Calu3 (cell line): ENCODE results near the gene NIPAL3. TPM values are rescaled to one million over a fixed set of nuclear protein-coding genes. Genes with fewer than 3 reads are reported as not detected.

ENCODE experiments used
- BruUV-seq: library from RNA; stranded (reverse); fragments of 400-500 nt; replicated peaks from 2 replicates; lab custom pipeline; 2021; lab: Mats Ljungman, UMichigan
- CTCF ChIA-PET: fragments of 300-600 bp; sonication (Branson Sonifier 250); formaldehyde crosslinking; loops from one replicate; lab custom pipeline; 2022; ENCODE audit warnings: antibody characterized with exemption; lab: Charles Lee
- DNase-seq: peaks from one replicate; pipeline ENCODE4 v3.0.0; 2022
- H3K27ac Mint-ChIP-seq: one replicate; pipeline ENCODE4 v1.8.0; 2022; ENCODE audit warnings: mixed read lengths; ENCODE audit not compliant: unreplicated experiment
- H3K27me3 Mint-ChIP-seq: one replicate; pipeline ENCODE4 v1.8.0; 2022; ENCODE audit warnings: mixed read lengths; ENCODE audit not compliant: unreplicated experiment
- H3K36me3 Mint-ChIP-seq: one replicate; pipeline ENCODE4 v1.8.0; 2022; ENCODE audit warnings: mild to moderate bottlenecking, moderate library complexity, mixed read lengths; ENCODE audit not compliant: insufficient read depth, unreplicated experiment
- H3K4me1 Mint-ChIP-seq: one replicate; pipeline ENCODE4 v1.8.0; 2022; ENCODE audit warnings: mild to moderate bottlenecking, low read depth, mixed read lengths; ENCODE audit not compliant: unreplicated experiment
- H3K4me3 Mint-ChIP-seq: one replicate; pipeline ENCODE4 v1.8.0; 2022; ENCODE audit warnings: mild to moderate bottlenecking, low read depth, moderate library complexity, mixed read lengths; ENCODE audit not compliant: unreplicated experiment
- H3K9me3 Mint-ChIP-seq: one replicate; pipeline ENCODE4 v1.8.0; 2022; ENCODE audit warnings: low read depth, mixed read lengths; ENCODE audit not compliant: unreplicated experiment
- CTCF ChIP-seq: fragments of 200-600 bp; IDR thresholded peaks from one replicate; pipeline ENCODE4 v1.8.0; 2022; ENCODE audit warnings: antibody characterized with exemption; ENCODE audit not compliant: unreplicated experiment
- intact Hi-C: fragments of 100-400 bp; cut with micrococcal nuclease; formaldehyde crosslinking; loops from one replicate; pipeline ENCODE4 v1.10.0; 2022; ENCODE audit not compliant: unreplicated experiment
- total RNA-seq: library from RNA; stranded (reverse); gene quantifications from 2 replicates; pipeline ENCODE4 v1.2.3, GENCODE V29; 2022

Gene NIPAL3
- total RNA-seq, 1 experiment from 2014 or later, result 28.8 TPM

GRCh38 chr1:24393892-24394291, 21.7 kb upstream of the NIPAL3 start:
- BruUV-seq, result no TSS peak
- H3K4me1 Mint-ChIP-seq, result peaks cover 31% of the 10 kb centered on the region
- TF ChIP-seq CTCF, result no peak
- H3K36me3 Mint-ChIP-seq, result peaks cover 17% of the 10 kb centered on the region
- H3K4me3 Mint-ChIP-seq, result no peak overlapping the region
- no peaks in the 10 kb centered on the region for H3K9me3 Mint-ChIP-seq
- H3K27ac Mint-ChIP-seq, result no peak overlapping the region
- CTCF ChIA-PET, result interaction anchor here (4.2 kb wide), 1 partner anchor 194 kb away, joined by 157 read pairs; no protein-coding TSS in a partner anchor
- DNase-seq, result no peak
- H3K27me3 Mint-ChIP-seq, result no peaks in the 10 kb centered on the region
- intact Hi-C loops, result loop anchor here (5.0 kb wide), 1 partner anchor 77 kb away; the partner anchor contains the start of gene GRHL3

GRCh38 chr1:24400065-24400464, 15.5 kb upstream of the NIPAL3 start:
- intact Hi-C loops, result no loop called here
- H3K36me3 Mint-ChIP-seq, result no peaks in the 10 kb centered on the region
- no peak for DNase-seq
- no peak overlapping the region for H3K27ac Mint-ChIP-seq
- no peaks in the 10 kb centered on the region for H3K9me3 Mint-ChIP-seq
- no peaks in the 10 kb centered on the region for H3K4me1 Mint-ChIP-seq
- TF ChIP-seq CTCF, result no peak
- BruUV-seq, result no TSS peak
- CTCF ChIA-PET, result no interaction called here
- no peak overlapping the region for H3K4me3 Mint-ChIP-seq
- H3K27me3 Mint-ChIP-seq, result no peaks in the 10 kb centered on the region

- no peak overlapping the region for H3K27ac Mint-ChIP-seq
- intact Hi-C loops, result no loop called here
- H3K4me1 Mint-ChIP-seq, result no peaks in the 10 kb centered on the region
- no peak for DNase-seq
- no peaks in the 10 kb centered on the region for H3K27me3 Mint-ChIP-seq
- no TSS peak for BruUV-seq
- no peaks in the 10 kb centered on the region for H3K36me3 Mint-ChIP-seq
- H3K9me3 Mint-ChIP-seq, result no peaks in the 10 kb centered on the region
- no peak overlapping the region for H3K4me3 Mint-ChIP-seq
- no peak for TF ChIP-seq CTCF
- CTCF ChIA-PET, result no interaction called here
These were observed 11.8 kb upstream of the NIPAL3 start for GRCh38 chr1:24403806-24404205.

- peak overlapping the region; percentile 3 for H3K27ac Mint-ChIP-seq
- H3K36me3 Mint-ChIP-seq, result no peaks in the 10 kb centered on the region
- no peak overlapping the region for H3K4me3 Mint-ChIP-seq
- no peak for DNase-seq
- no TSS peak for BruUV-seq
- intact Hi-C loops, result no loop called here
- TF ChIP-seq CTCF, result no peak
- CTCF ChIA-PET, result no interaction called here
- no peaks in the 10 kb centered on the region for H3K27me3 Mint-ChIP-seq
- no peaks in the 10 kb centered on the region for H3K9me3 Mint-ChIP-seq
- peaks cover 4% of the 10 kb centered on the region for H3K4me1 Mint-ChIP-seq
These were observed 8.8 kb upstream of the NIPAL3 start for GRCh38 chr1:24406788-24407187.
